ENCODE measurements around the gene LBX1.

The LBX1 gene

DNA sequence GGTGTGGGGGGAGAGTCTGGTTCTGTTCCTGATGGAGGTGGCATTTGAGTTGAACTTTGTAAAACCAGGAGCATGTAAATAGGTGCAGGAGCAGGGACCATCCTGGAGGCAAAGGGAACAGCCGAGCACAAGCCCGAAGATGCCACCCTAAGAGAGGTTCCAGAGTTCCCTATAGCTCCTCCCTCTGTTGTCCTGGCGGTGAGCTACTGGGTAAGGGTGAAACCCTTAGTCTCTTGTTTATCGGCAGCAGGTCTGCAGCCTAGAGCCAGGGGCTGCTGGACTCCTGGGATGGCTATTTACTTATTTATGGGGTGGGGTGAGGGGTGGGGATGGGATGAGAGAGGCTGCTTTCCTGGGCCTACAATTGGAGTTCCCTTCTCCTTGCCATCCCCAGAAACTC is 6.5 kb upstream of the LBX1 start:
- ATAC-seq (ENCODE audit: insufficient read depth, low read depth) (no peak), DNase-seq (no peak)
- Histone ChIP-seq H3K9me3 (ENCODE audit: insufficient read depth, low read length, severe bottlenecking) (no peaks in the 10 kb centered on the region), H2AFZ (ENCODE audit: low read depth, low read length) (no peak overlapping the region), H3K4me1 (ENCODE audit: insufficient read depth, low read length) (no peaks in the 10 kb centered on the region), H3K27ac (ENCODE audit: low read length) (no peak overlapping the region), H3K4me2 (ENCODE audit: insufficient read depth, low read length) (no peak overlapping the region), H3K27me3 (ENCODE audit: insufficient read depth, low read length, poor library complexity) (peaks cover 61% of the 10 kb centered on the region), H3K79me2 (ENCODE audit: insufficient read depth, low read length) (no peaks in the 10 kb centered on the region), H4K20me1 (ENCODE audit: insufficient read depth, low read length) (no peaks in the 10 kb centered on the region), H3K9ac (ENCODE audit: low read depth, low read length) (no peak overlapping the region), H3K4me3 (ENCODE audit: low read depth in 1 of 2, low read length in 2 of 2) (no peak overlapping the region), H3K36me3 (ENCODE audit: insufficient read depth, low read length) (no peaks in the 10 kb centered on the region)
- TF ChIP-seq EZH2 (IDR thresholded peaks at IDR 0.05; ENCODE audit: borderline replicate concordance, low read depth, low read length, severe bottlenecking): no peak
- TF ChIP-seq, protein P1, sequence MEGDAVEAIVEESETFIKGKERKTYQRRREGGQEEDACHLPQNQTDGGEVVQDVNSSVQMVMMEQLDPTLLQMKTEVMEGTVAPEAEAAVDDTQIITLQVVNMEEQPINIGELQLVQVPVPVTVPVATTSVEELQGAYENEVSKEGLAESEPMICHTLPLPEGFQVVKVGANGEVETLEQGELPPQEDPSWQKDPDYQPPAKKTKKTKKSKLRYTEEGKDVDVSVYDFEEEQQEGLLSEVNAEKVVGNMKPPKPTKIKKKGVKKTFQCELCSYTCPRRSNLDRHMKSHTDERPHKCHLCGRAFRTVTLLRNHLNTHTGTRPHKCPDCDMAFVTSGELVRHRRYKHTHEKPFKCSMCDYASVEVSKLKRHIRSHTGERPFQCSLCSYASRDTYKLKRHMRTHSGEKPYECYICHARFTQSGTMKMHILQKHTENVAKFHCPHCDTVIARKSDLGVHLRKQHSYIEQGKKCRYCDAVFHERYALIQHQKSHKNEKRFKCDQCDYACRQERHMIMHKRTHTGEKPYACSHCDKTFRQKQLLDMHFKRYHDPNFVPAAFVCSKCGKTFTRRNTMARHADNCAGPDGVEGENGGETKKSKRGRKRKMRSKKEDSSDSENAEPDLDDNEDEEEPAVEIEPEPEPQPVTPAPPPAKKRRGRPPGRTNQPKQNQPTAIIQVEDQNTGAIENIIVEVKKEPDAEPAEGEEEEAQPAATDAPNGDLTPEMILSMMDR (IDR thresholded peaks at IDR 0.05; ENCODE audit: borderline replicate concordance, extremely low read depth, low read length, poor library complexity, severe bottlenecking): no peak

DNA sequence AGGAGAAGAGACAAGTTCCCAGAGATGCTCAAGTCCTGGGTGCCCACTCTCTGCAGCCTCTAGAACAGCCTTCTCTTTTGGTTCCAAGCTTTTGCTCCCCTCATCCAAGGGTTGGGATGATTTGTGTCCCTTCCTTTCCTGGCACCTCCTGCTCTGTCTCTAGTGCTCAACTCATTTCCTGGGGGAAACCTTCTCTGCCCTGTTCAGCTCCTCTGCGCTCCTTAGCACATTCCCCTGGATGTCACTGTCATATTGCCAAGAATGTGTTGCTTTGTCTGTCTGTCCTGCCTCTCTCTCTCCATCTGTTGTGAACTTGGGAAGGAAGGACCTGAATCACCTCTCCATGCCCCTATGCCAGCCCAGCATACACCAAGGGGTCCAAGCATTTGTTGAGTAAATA is 5.1 kb upstream of the LBX1 start:
- no peak overlapping the region for H3K4me3 ChIP-seq (ENCODE audit: low read depth in 1 of 2, low read length in 2 of 2)
- no peak overlapping the region for H3K27ac ChIP-seq (ENCODE audit: low read length)
- H3K4me2 ChIP-seq (ENCODE audit: insufficient read depth, low read length): no peak overlapping the region
- H3K9me3 ChIP-seq (ENCODE audit: insufficient read depth, low read length, severe bottlenecking): no peaks in the 10 kb centered on the region
- TF ChIP-seq EZH2 (IDR thresholded peaks at IDR 0.05; ENCODE audit: borderline replicate concordance, low read depth, low read length, severe bottlenecking): no peak
- TF ChIP-seq, protein P1 (IDR thresholded peaks at IDR 0.05; ENCODE audit: borderline replicate concordance, extremely low read depth, low read length, poor library complexity, severe bottlenecking): no peak
- H3K9ac ChIP-seq (ENCODE audit: low read depth, low read length): no peak overlapping the region
- no peaks in the 10 kb centered on the region for H3K36me3 ChIP-seq (ENCODE audit: insufficient read depth, low read length)
- no peak for DNase-seq
- no peaks in the 10 kb centered on the region for H3K79me2 ChIP-seq (ENCODE audit: insufficient read depth, low read length)
- no peak for ATAC-seq (ENCODE audit: insufficient read depth, low read depth)
- H4K20me1 ChIP-seq (ENCODE audit: insufficient read depth, low read length): no peaks in the 10 kb centered on the region
- peaks cover 54% of the 10 kb centered on the region for H3K27me3 ChIP-seq (ENCODE audit: insufficient read depth, low read length, poor library complexity)
- no peaks in the 10 kb centered on the region for H3K4me1 ChIP-seq (ENCODE audit: insufficient read depth, low read length)
- H2AFZ ChIP-seq (ENCODE audit: low read depth, low read length): no peak overlapping the region

DNA sequence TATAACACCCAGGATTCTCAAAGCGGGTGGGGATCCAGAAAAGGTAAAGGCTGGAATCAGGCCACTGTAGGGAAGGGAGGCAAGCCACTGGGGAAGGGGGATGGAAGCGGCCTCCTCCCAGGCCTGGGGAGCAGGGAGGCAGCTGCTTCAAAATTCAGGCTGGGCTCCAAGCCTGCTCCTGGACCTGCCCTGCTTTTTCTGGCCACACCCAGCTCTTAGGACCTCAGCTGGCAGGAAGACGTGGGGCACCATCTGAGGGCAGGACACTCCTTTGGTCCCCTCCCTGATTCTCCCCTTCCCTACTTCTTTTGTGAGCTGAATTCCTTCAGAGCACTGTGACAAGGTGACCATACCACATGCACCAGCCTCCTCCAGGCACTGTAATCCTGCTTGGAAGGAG is 4.6 kb upstream of the LBX1 start:
- DNase-seq: no peak
- Histone ChIP-seq H3K36me3 (ENCODE audit: insufficient read depth, low read length) (no peaks in the 10 kb centered on the region), H3K27me3 (ENCODE audit: insufficient read depth, low read length, poor library complexity) (peaks cover 51% of the 10 kb centered on the region), H2AFZ (ENCODE audit: low read depth, low read length) (no peak overlapping the region), H3K27ac (ENCODE audit: low read length) (no peak overlapping the region), H3K4me1 (ENCODE audit: insufficient read depth, low read length) (no peaks in the 10 kb centered on the region), H3K9me3 (ENCODE audit: insufficient read depth, low read length, severe bottlenecking) (no peaks in the 10 kb centered on the region), H3K9ac (ENCODE audit: low read depth, low read length) (no peak overlapping the region), H4K20me1 (ENCODE audit: insufficient read depth, low read length) (no peaks in the 10 kb centered on the region), H3K79me2 (ENCODE audit: insufficient read depth, low read length) (no peaks in the 10 kb centered on the region), H3K4me3 (ENCODE audit: low read depth in 1 of 2, low read length in 2 of 2) (no peak overlapping the region), H3K4me2 (ENCODE audit: insufficient read depth, low read length) (no peak overlapping the region)
- no peak for ATAC-seq (ENCODE audit: insufficient read depth, low read depth)
- TF ChIP-seq, protein P1 (IDR thresholded peaks at IDR 0.05; ENCODE audit: borderline replicate concordance, extremely low read depth, low read length, poor library complexity, severe bottlenecking): no peak
- TF ChIP-seq EZH2 (IDR thresholded peaks at IDR 0.05; ENCODE audit: borderline replicate concordance, low read depth, low read length, severe bottlenecking): no peak

DNA sequence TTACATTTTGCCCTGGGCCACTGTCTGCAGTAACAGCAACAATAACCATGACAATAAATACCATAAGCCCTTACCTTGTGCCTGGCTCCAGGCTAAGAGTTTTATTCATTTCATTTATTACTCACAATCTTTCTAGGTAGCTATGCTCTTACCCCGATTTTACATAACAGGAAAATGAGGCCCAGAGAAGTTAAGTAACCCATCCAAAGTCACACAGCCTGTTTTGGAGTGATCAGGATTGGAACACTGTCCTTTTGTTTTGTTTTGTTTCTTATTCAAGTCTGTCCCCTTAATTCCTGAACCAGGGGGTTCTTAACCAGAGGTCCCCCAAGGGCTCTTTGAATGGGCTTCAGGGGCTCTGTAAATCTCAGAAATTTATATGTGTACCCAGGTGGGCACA is 4.2 kb upstream of the LBX1 start:
- TF ChIP-seq, protein P1 (IDR thresholded peaks at IDR 0.05; ENCODE audit: borderline replicate concordance, extremely low read depth, low read length, poor library complexity, severe bottlenecking): no peak
- no peak for TF ChIP-seq EZH2 (IDR thresholded peaks at IDR 0.05; ENCODE audit: borderline replicate concordance, low read depth, low read length, severe bottlenecking)
- H3K36me3 ChIP-seq (ENCODE audit: insufficient read depth, low read length): no peaks in the 10 kb centered on the region
- no peak overlapping the region for H3K4me2 ChIP-seq (ENCODE audit: insufficient read depth, low read length)
- H3K9me3 ChIP-seq (ENCODE audit: insufficient read depth, low read length, severe bottlenecking): no peaks in the 10 kb centered on the region
- peaks cover 49% of the 10 kb centered on the region for H3K27me3 ChIP-seq (ENCODE audit: insufficient read depth, low read length, poor library complexity)
- no peak for DNase-seq
- H3K79me2 ChIP-seq (ENCODE audit: insufficient read depth, low read length): no peaks in the 10 kb centered on the region
- no peak overlapping the region for H3K9ac ChIP-seq (ENCODE audit: low read depth, low read length)
- no peaks in the 10 kb centered on the region for H4K20me1 ChIP-seq (ENCODE audit: insufficient read depth, low read length)
- H3K4me1 ChIP-seq (ENCODE audit: insufficient read depth, low read length): no peaks in the 10 kb centered on the region
- H3K4me3 ChIP-seq (ENCODE audit: low read depth in 1 of 2, low read length in 2 of 2): no peak overlapping the region
- no peak for ATAC-seq (ENCODE audit: insufficient read depth, low read depth)
- no peak overlapping the region for H3K27ac ChIP-seq (ENCODE audit: low read length)
- no peak overlapping the region for H2AFZ ChIP-seq (ENCODE audit: low read depth, low read length)
